ENCODE measurements around the gene NGDN. TPM values are rescaled to one million over a fixed set of nuclear protein-coding genes. Genes with fewer than 3 reads are reported as not detected.

Gene NGDN
- total RNA-seq, 1 donor from 2014 or later: 47.1 TPM

- H3K27me3 ChIP-seq: no peaks in the 10 kb centered on the region
- no peak overlapping the region for H3K4me3 ChIP-seq
Observed at GRCh38 chr14:23464700-23465099, 4.8 kb upstream of the NGDN start.

GRCh38 chr14:23465261-23465660 lies 4.2 kb upstream of the NGDN start:
- no peak for TF ChIP-seq POLR2A (IDR thresholded peaks at IDR 0.05)
- TF ChIP-seq POLR2AphosphoS5 (IDR thresholded peaks at IDR 0.05; ENCODE audit: insufficient read depth in 1 of 2, low read depth in 1 of 2): no peak
- TF ChIP-seq CTCF (IDR thresholded peaks at IDR 0.05): no peak
- Histone ChIP-seq H3K4me3 (no peak overlapping the region), H3K36me3 (no peaks in the 10 kb centered on the region), H3K27me3 (no peaks in the 10 kb centered on the region), H3K9me3 (no peaks in the 10 kb centered on the region), H3K4me1 (peaks cover 5% of the 10 kb centered on the region), H3K27ac (no peak overlapping the region)
- intact Hi-C loops (cut with DNase I): loop anchor here (10.0 kb wide), 1 partner anchor 140 kb away; the partner anchor contains the start of gene PABPN1
- DNase-seq (ENCODE audit: extremely low spot score in 2 of 2): no peak

More at GRCh38 chr14:23464700-23465099, 4.8 kb upstream of the NGDN start:
- TF ChIP-seq POLR2A (IDR thresholded peaks at IDR 0.05) (no peak), POLR2AphosphoS5 (IDR thresholded peaks at IDR 0.05; ENCODE audit: insufficient read depth in 1 of 2, low read depth in 1 of 2) (no peak), CTCF (IDR thresholded peaks at IDR 0.05) (no peak)
- Histone ChIP-seq H3K9me3 (no peaks in the 10 kb centered on the region), H3K27ac (no peak overlapping the region), H3K36me3 (no peaks in the 10 kb centered on the region), H3K4me1 (no peaks in the 10 kb centered on the region)
- no peak for DNase-seq (ENCODE audit: extremely low spot score in 2 of 2)
- intact Hi-C loops (cut with DNase I): loop anchor here (10.0 kb wide), 1 partner anchor 140 kb away; the partner anchor contains the start of gene PABPN1

GRCh38 chr14:23468704-23469126 lies 788 bp upstream of the NGDN start:
- peak overlapping the region; percentile 76 for H3K27ac ChIP-seq
- TF ChIP-seq POLR2A (IDR thresholded peaks at IDR 0.05) (no peak), POLR2AphosphoS5 (IDR thresholded peaks at IDR 0.05; ENCODE audit: insufficient read depth in 1 of 2, low read depth in 1 of 2) (no peak), CTCF (IDR thresholded peaks at IDR 0.05) (no peak)
- DNase-seq (ENCODE audit: extremely low spot score in 2 of 2): peak in 1 of 2 donors; percentile 86
- H3K27me3 ChIP-seq: no peaks in the 10 kb centered on the region
- peak overlapping the region; percentile 45 to 94 for H3K4me3 ChIP-seq
- intact Hi-C loops (cut with DNase I): loop anchor here (10.0 kb wide), 1 partner anchor 144 kb away; the partner anchor contains the start of gene PABPN1
- H3K36me3 ChIP-seq: peaks cover 0 to 22% of the 10 kb centered on the region in 2 donors
- H3K9me3 ChIP-seq: no peaks in the 10 kb centered on the region
- peaks cover 10% of the 10 kb centered on the region for H3K4me1 ChIP-seq

GRCh38 chr14:23469906-23470403 lies 452 bp downstream of the NGDN start:
- Histone ChIP-seq H3K4me1 (peaks cover 10% of the 10 kb centered on the region), H3K36me3 (peaks cover 0 to 32% of the 10 kb centered on the region in 2 donors)
- intact Hi-C loops (cut with DNase I): loop anchor here (10.0 kb wide), 1 partner anchor 145 kb away; the partner anchor contains the start of gene PABPN1

More at GRCh38 chr14:23469906-23470403, 452 bp downstream of the NGDN start:
- DNase-seq (ENCODE audit: extremely low spot score in 2 of 2): no peak
- Histone ChIP-seq H3K9me3 (no peaks in the 10 kb centered on the region), H3K27ac (peak overlapping the region; percentile 87), H3K27me3 (no peaks in the 10 kb centered on the region), H3K4me3 (peak overlapping the region; percentile 85 to 94)
- TF ChIP-seq POLR2AphosphoS5 (IDR thresholded peaks at IDR 0.05; ENCODE audit: insufficient read depth in 1 of 2, low read depth in 1 of 2) (no peak), CTCF (IDR thresholded peaks at IDR 0.05) (no peak), POLR2A (IDR thresholded peaks at IDR 0.05) (no peak)
